ENCODE results near the gene ETFA.
A peak's percentile ranks its signal among the peaks of the same experiment; 100 is the strongest.

ETFA gene

DNA sequence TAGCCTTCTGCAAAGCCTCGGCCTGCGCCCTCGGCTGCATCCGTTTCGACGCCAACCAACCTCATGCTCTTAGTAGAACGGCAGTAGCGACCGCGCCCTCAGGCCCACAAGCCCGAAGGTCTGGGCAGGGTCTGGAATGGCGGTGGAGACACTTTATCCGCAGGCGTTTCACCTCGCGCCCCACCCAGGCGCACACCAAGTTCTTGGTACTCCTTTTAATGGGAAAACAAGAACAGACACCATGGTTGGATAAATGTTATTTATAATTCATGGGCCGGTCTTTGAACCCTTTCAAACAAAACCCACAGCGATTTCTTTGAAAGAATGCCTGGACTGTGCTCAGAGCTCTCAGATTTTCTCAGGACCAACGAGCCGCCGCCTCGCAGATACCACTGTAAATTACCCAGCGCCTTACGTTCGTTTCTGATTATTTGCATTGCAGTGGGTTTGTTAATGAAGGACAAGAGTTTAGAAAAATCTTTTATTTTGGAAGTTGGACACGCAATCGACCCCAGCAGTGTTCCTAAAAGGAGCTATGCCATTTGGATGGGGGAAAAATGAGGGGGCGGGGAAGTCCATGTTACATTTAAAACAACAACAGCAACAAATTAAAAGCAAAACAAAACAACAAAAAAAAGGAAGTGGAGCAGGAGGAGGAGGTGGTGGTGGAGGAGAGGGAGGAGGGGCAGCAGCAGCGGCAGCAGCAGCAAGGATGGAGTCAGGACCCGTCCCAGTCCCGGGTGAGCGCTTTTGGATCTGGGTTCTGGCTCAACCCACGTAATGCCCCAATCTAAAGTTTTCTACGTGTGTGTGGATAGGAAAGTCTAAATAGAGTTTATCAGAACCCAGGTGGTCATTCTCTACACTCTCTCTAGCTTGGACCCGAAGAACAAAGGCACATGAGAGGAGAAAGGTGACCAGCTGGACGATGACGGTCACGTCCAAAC lies 24.3 kb upstream of the ETFA start:
- no peaks in the 10 kb centered on the region for H3K9me3 Mint-ChIP-seq
- peaks cover 3% of the 10 kb centered on the region for H3K36me3 Mint-ChIP-seq (ENCODE audit: low read depth)
- H3K27me3 Mint-ChIP-seq = peaks cover 77% of the 10 kb centered on the region
- H3K27ac Mint-ChIP-seq = peak overlapping the region; percentile 36
- peaks cover 46% of the 10 kb centered on the region for H3K4me1 Mint-ChIP-seq (ENCODE audit: low read depth)
- H3K4me3 Mint-ChIP-seq = peak overlapping the region; percentile 68

DNA sequence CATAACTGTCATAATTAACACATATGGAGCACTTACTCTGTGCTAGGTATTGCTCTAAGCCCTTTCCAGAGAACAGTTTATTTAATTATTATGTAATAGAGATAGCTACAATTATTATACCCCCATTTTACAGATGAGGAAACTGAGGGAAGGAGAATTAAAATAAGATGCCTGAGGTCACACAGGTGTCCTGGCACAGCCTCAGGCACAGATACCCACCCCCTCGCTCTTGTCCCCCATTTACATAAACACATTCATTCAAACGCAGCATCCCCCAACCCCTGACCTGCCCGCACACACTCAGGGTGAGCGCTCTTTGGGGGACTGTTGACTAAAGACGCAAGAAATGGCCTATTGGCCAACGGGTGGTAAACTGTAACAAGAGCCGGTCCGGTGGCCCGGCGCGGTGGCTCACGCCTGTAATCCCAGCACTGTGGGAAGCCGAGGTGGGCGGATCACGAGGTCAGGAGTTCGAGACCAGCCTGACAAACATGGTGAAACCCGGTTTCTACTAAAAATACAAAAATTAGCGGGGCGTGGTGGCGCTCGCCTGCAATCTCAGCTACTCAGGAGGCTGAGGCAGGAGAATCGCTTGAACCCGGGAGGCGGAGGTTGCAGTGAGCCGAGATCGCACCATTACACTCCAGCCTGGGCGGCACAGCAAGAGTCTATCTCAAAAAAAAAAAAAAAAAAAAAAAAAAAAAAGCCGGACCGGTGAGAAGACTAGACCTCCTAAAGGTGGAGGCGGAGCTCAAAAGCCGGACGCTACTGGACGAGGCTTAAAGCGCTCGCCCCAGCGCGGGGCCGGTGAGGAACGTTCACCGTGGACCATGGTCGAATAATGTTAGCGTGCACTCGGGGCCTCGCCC lies 23.4 kb upstream of the ETFA start:
- Mint-ChIP-seq H3K27ac (no peak overlapping the region), H3K36me3 (ENCODE audit: low read depth) (no peaks in the 10 kb centered on the region), H3K27me3 (peaks cover 74% of the 10 kb centered on the region), H3K4me1 (ENCODE audit: low read depth) (peaks cover 37% of the 10 kb centered on the region), H3K9me3 (no peaks in the 10 kb centered on the region), H3K4me3 (peak overlapping the region; percentile 68)

GRCh38 chr15:76333720-76334437 lies 22.6 kb upstream of the ETFA start:
- H3K27me3 Mint-ChIP-seq = peaks cover 73% of the 10 kb centered on the region
- peak overlapping the region; percentile 8 for H3K27ac Mint-ChIP-seq
- no peaks in the 10 kb centered on the region for H3K36me3 Mint-ChIP-seq (ENCODE audit: low read depth)
- H3K4me3 Mint-ChIP-seq = no peak overlapping the region
- no peaks in the 10 kb centered on the region for H3K9me3 Mint-ChIP-seq
- H3K4me1 Mint-ChIP-seq (ENCODE audit: low read depth) = peaks cover 32% of the 10 kb centered on the region

GRCh38 chr15:76333309-76333708 lies 22.0 kb upstream of the ETFA start:
- no peaks in the 10 kb centered on the region for H3K36me3 Mint-ChIP-seq (ENCODE audit: low read depth)
- no peak overlapping the region for H3K27ac Mint-ChIP-seq
- peaks cover 73% of the 10 kb centered on the region for H3K27me3 Mint-ChIP-seq
- no peak overlapping the region for H3K4me3 Mint-ChIP-seq
- no peaks in the 10 kb centered on the region for H3K9me3 Mint-ChIP-seq
- H3K4me1 Mint-ChIP-seq (ENCODE audit: low read depth) = peaks cover 26% of the 10 kb centered on the region

DNA sequence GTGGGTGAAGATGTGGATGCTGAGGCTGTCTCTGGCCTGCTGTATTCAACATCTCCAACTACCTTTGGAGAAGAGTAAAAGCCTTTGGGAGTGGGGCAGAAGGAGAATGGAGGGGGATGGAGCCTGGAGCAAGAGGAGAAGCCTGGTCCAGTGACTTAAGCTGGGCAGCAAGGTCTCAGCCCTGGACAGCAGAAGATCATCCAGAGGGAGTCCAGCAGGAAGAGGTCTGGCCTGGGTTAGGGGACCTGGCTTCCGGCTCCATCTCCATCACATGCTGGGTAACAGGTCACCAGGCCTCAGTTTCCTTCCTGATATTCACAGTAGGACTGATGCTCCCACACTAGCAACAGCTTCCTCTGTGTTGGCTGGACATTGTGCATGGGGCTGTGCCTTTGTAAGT lies 21.5 kb upstream of the ETFA start:
- Mint-ChIP-seq H3K4me3 (no peak overlapping the region), H3K9me3 (no peaks in the 10 kb centered on the region), H3K27ac (no peak overlapping the region), H3K4me1 (ENCODE audit: low read depth) (peaks cover 26% of the 10 kb centered on the region), H3K27me3 (peaks cover 78% of the 10 kb centered on the region), H3K36me3 (ENCODE audit: low read depth) (no peaks in the 10 kb centered on the region)

DNA sequence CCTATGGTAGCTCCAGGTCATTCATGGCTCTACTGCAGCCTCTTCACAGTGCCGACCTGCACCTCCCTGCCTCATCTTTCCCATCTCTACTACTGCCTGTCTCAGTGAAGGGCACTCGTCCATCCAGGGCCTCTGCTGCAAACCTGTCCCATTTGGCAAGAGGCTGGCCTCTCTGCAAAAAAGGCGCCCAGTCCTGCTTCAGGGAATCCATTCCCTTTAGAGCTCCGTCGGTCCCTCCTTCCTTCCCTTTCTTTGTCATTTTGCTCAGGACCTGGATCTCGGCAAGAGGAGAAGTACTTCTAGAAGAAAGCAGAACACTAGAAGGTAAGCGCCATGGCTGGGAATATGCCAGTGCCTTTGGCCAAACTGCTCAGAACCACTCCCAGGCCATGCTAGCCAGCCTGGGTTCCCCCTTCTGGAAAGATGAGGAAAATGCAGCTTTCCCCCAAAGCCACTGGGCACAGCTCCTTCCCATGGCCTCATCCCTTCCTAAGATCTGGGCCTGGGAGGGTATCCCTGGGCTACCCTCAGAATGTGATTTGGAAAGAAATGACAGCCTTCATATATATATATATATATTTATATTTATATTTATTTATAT lies 18.9 kb upstream of the ETFA start:
- Mint-ChIP-seq H3K4me3 (no peak overlapping the region), H3K27me3 (peaks cover 69% of the 10 kb centered on the region), H3K36me3 (ENCODE audit: low read depth) (no peaks in the 10 kb centered on the region), H3K4me1 (ENCODE audit: low read depth) (peaks cover 2% of the 10 kb centered on the region), H3K9me3 (no peaks in the 10 kb centered on the region), H3K27ac (no peak overlapping the region)

DNA sequence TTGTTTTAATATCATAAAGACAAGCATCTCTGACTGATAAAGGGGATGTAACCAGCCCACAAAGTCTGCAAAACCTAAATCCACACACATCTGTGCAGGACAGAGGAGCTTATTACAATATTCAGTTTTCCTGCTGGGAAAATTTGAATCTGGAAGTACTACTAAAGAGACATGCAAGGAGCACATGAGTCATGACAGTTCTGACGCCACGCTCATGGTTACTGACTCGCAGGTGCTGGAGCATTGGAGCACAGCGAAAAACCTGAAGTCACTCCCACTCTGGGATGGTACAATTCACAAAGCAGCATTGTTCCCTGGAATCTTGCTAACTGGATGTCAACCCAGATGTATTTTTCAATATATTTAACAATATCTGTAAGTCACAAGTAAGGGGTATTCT lies 17.7 kb upstream of the ETFA start:
- no peak overlapping the region for H3K27ac Mint-ChIP-seq
- peaks cover 64% of the 10 kb centered on the region for H3K27me3 Mint-ChIP-seq

GRCh38 chr15:76328106-76328696 lies 16.9 kb upstream of the ETFA start:
- H3K27me3 Mint-ChIP-seq = peaks cover 59% of the 10 kb centered on the region
- no peak overlapping the region for H3K27ac Mint-ChIP-seq
- H3K4me3 Mint-ChIP-seq = no peak overlapping the region
- no peaks in the 10 kb centered on the region for H3K36me3 Mint-ChIP-seq (ENCODE audit: low read depth)
- H3K9me3 Mint-ChIP-seq = no peaks in the 10 kb centered on the region
- no peaks in the 10 kb centered on the region for H3K4me1 Mint-ChIP-seq (ENCODE audit: low read depth)

More for the DNA sequence above, 17.7 kb upstream of the ETFA start:
- Mint-ChIP-seq H3K36me3 (ENCODE audit: low read depth) (no peaks in the 10 kb centered on the region), H3K9me3 (no peaks in the 10 kb centered on the region), H3K4me1 (ENCODE audit: low read depth) (no peaks in the 10 kb centered on the region), H3K4me3 (no peak overlapping the region)

DNA sequence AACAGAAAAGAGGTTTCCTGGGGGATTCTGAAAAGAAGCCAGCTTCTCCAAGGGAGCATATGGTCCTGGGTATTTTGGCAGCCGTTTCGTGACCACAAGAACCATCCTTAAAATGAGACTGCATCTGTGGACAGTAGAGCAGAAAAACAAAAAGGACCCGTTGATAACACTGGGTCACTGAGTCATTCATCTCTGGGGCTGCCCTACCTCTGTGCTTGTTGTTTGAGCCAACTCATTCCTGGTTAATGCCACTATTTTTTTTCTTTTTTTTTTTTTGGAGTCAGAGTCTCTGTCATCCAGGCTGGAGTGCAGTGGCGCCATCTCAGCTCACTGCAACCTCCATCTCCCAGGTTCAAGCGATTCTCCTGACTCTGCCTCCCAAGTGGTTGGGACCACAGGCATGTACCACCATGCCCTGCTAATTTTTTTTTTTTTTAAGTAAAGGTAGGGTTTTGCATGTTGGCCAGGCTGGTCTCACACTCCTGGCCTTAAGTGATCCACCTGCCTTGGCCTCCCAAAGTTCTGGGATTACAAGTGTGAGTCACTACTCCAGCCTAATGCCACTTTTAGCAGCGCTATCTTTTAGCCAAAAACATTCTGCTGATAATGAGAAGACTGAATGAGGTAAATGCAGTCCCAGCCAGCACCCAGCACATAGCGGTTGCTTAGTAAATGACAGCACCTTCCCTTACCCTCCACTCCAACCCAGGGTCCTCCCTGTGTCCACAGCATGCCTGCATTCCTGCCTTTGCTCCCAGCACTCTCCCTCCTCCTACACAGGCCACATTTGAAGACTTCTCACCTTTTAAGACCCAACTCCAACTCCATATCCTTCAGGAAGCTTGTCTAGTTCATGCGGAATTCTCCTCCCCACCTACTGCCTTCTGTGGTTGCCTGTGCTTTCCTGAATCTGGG lies 16.2 kb upstream of the ETFA start:
- Mint-ChIP-seq H3K9me3 (no peaks in the 10 kb centered on the region), H3K27ac (no peak overlapping the region), H3K4me3 (no peak overlapping the region), H3K27me3 (peaks cover 56% of the 10 kb centered on the region), H3K4me1 (ENCODE audit: low read depth) (no peaks in the 10 kb centered on the region), H3K36me3 (ENCODE audit: low read depth) (no peaks in the 10 kb centered on the region)

DNA sequence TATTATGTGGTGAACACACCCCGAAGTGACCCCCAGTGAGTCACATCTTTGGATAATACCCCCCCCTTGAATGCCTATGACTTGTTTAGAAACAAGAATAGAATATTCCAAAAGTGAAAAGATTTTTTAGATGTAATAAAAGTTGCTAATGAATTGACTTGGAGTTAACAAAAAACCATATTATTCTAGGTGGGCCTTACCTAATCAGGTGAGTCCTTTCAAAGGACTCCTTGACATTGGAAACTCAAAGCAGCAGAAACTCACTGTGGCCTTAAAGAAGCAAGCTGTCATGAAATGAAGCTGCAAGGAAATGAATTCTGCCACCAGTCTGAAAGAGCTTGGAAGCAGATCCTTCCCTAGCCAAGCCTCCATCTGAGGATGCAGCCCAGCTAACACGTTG lies 14.4 kb upstream of the ETFA start:
- no peaks in the 10 kb centered on the region for H3K36me3 Mint-ChIP-seq (ENCODE audit: low read depth)
- H3K27ac Mint-ChIP-seq = no peak overlapping the region
- H3K9me3 Mint-ChIP-seq = no peaks in the 10 kb centered on the region
- H3K4me1 Mint-ChIP-seq (ENCODE audit: low read depth) = no peaks in the 10 kb centered on the region
- no peak overlapping the region for H3K4me3 Mint-ChIP-seq
- H3K27me3 Mint-ChIP-seq = peaks cover 52% of the 10 kb centered on the region

- no peak overlapping the region for H3K27ac Mint-ChIP-seq
- no peaks in the 10 kb centered on the region for H3K9me3 Mint-ChIP-seq
- peaks cover 49% of the 10 kb centered on the region for H3K27me3 Mint-ChIP-seq
- no peaks in the 10 kb centered on the region for H3K36me3 Mint-ChIP-seq (ENCODE audit: low read depth)
- no peak overlapping the region for H3K4me3 Mint-ChIP-seq
- H3K4me1 Mint-ChIP-seq (ENCODE audit: low read depth) = no peaks in the 10 kb centered on the region
Observed at GRCh38 chr15:76324066-76324465, 12.8 kb upstream of the ETFA start.

DNA sequence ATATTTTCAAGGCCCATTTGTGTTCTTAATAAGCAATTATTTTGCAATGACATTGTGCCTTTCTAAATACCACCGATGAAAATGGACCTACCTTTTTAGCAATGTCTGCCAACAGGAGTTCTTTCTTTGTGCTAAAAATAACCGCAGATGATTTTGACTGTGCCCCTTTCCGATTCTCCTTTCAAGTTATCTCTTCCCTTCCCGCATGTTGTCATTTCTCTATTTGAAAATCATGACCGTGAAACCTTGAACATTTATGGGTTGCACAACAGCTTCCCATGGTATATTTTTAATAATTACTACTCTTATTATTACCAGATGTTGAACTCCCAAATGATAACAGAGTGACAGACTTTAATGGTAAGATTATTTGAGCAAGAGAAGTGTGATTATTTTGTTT lies 10.3 kb upstream of the ETFA start:
- no peaks in the 10 kb centered on the region for H3K9me3 Mint-ChIP-seq
- no peaks in the 10 kb centered on the region for H3K4me1 Mint-ChIP-seq (ENCODE audit: low read depth)
- H3K36me3 Mint-ChIP-seq (ENCODE audit: low read depth) = no peaks in the 10 kb centered on the region
- no peak overlapping the region for H3K4me3 Mint-ChIP-seq
- no peak overlapping the region for H3K27ac Mint-ChIP-seq
- H3K27me3 Mint-ChIP-seq = peaks cover 40% of the 10 kb centered on the region

DNA sequence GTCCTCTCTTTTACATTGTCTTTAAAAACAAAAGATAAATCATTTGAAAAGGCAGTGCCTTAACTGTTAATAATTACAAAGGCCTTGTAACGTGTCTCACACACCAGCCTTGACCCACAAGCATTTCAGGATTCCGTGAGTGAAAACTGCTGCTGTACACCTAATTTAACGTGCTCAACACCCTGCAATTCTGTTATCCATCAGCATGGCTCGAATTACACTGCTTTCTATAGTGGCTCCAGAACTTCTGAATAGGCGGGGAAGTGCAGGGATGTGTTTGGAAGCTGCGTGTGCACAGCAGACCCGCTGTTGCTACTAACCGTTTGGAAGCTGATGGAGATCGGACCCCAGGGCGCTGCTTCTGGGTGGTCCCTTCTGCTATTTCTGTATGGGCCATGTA lies 9.9 kb upstream of the ETFA start:
- no peaks in the 10 kb centered on the region for H3K4me1 Mint-ChIP-seq (ENCODE audit: low read depth)
- H3K9me3 Mint-ChIP-seq = no peaks in the 10 kb centered on the region
- H3K27ac Mint-ChIP-seq = no peak overlapping the region
- no peaks in the 10 kb centered on the region for H3K36me3 Mint-ChIP-seq (ENCODE audit: low read depth)
- H3K27me3 Mint-ChIP-seq = peaks cover 38% of the 10 kb centered on the region
- no peak overlapping the region for H3K4me3 Mint-ChIP-seq

All from stimulated activated naive CD8-positive, alpha-beta T cell treated with anti-CD3 and anti-CD28 coated beads, Interleukin-15, Interleukin-2, amounts not matched to agents 100 ng/mL and 50 ng/mL, for 24 hours (primary cell).